Sigmoid colon (tissue), 7 donors: ENCODE measurements around the gene MGRN1. TPM values are rescaled to one million over a fixed set of nuclear protein-coding genes. Genes with fewer than 3 reads are reported as not detected.

ENCODE experiments used
- DNase-seq: peaks from one replicate; pipeline ENCODE4 v3.0.0-alpha.2; 2019
- H3K27ac ChIP-seq, 4 donors: fragments of 200-600 bp; sonication (generic); one replicate each; pipeline ENCODE4 v1.5.1; 2016 to 2019; ENCODE audit warnings: mild to moderate bottlenecking in 1 of 4
- H3K27me3 ChIP-seq, 3 donors: fragments of 200-600 bp; sonication (generic); one replicate each; pipeline ENCODE4 v1.5.1; 2019; ENCODE audit warnings: mild to moderate bottlenecking in 1 of 3
- H3K36me3 ChIP-seq, 4 donors: fragments of 200-600 bp; sonication (generic); one replicate each; pipeline ENCODE4 v1.5.1; 2016 to 2019
- H3K4me1 ChIP-seq, 4 donors: fragments of 200-600 bp; sonication (generic); one replicate each; pipeline ENCODE4 v1.5.1; 2017 to 2019
- H3K4me3 ChIP-seq, 4 donors: fragments of 200-600 bp; sonication (generic); one replicate each; pipeline ENCODE4 v1.5.1; 2017 to 2019; ENCODE audit warnings: mild to moderate bottlenecking in 2 of 4, moderate library complexity in 1 of 4
- H3K9me3 ChIP-seq, 4 donors: fragments of 200-600 bp in 3 of 4; sonication (generic) in 3 of 4; one replicate each; pipeline versions ENCODE4 v1.5.1 to v1.6.1; 2013 to 2019
- EP300 ChIP-seq, 4 donors: sonication (generic); formaldehyde crosslinking; IDR thresholded peaks; one replicate each; pipeline ENCODE4 v1.6.1; 2017; ENCODE audit warnings: antibody characterized with exemption in 4 of 4
- POLR2A ChIP-seq, 2 donors: fragments of 450-650 bp; IDR thresholded peaks; one replicate each; pipeline ENCODE4 v1.6.1; 2016; ENCODE audit warnings: antibody characterized with exemption in 2 of 2, mild to moderate bottlenecking in 2 of 2, moderate library complexity in 2 of 2
- POLR2AphosphoS5 ChIP-seq, 4 donors: sonication (generic); formaldehyde crosslinking; IDR thresholded peaks; one replicate each; pipeline ENCODE4 v1.6.1; 2017; ENCODE audit warnings: antibody characterized with exemption in 4 of 4
- WGBS, 2 donors: extraction: QIAGEN DNeasy Blood & Tissue Kit; methylation state at CpG; one replicate each; pipeline ENCODE4 v1.1.7; 2013; 5-methylcytosine and 5-hydroxymethylcytosine counted together
- intact Hi-C: fragments of 100-400 bp; cut with DNase I; formaldehyde crosslinking; loops from one replicate; pipeline ENCODE4 v1.15.1; 2023
- polyA plus RNA-seq, 3 donors: library from polyadenylated mRNA; stranded (reverse); fragments of 200-250 nt; gene quantifications; one replicate each; pipeline ENCODE4 v1.2.3, GENCODE V29; 2013
- total RNA-seq, 4 donors: library from RNA; depleted of rRNA; stranded (reverse); fragments of >200 nt; gene quantifications; one replicate each; pipeline ENCODE4 v1.1.0, GENCODE V29; 2016
- TF ChIP-seq, protein P1 (sequence below), 4 experiments: fragments of 450-650 bp in 3 of 4; fragments of 200-600 bp in 1 of 4; IDR thresholded peaks; one replicate each; pipeline ENCODE4 v1.5.1; 2016 to 2019; ENCODE audit warnings: antibody characterized with exemption in 4 of 4, mild to moderate bottlenecking in 3 of 4, moderate library complexity in 2 of 4
- donor health status: healthy with polysubstance abuse.
- donor health status: Bipolar disorder and iron deficiency.
- donor health status: healthy.

The MGRN1 gene
- total and polyA plus RNA-seq, 7 donors: 16.8 to 37.9 (median 28.2) TPM

DNA sequence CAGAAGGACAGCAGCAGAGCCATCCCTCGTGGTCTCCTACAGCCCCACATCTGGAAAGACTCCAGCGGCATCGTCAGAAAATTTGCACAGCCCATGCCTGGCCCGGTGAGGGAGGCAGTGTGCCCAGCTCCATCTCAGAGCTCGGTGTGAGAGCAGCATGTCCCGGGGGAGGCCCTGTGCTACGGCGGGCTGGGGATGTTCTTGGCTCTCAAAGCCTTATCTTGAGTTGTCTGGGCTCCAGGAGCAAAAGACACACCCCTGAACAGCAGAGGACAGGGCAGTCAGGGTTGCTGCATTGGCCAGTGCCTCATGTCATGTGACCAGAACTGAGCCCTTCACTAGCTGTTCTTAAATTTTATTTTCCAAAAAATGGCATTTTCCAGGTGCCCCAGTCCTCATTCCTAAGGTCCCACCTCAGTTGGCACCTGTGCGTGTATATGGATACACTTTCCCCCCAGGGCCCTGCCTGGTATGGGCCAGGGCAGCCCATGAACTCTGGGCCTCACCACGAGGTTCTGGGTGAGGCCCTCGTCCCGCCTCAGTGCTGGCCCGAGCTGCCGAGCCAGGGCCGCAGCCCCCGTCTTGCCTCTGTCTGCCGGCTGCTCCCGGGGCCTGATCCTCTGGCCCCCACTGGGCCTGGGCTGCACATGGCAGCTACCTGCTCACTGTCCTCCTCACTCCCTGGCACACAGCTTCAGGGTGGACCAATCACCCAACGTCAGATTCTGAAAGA lies 71.7 kb downstream of the MGRN1 start:
- DNase-seq: peak; percentile 84
- peaks cover 26 to 60% (median 31%) of the 10 kb centered on the region in 4 donors for H3K36me3 ChIP-seq
- H3K4me1 ChIP-seq: peaks cover 0 to 38% (median 32%) of the 10 kb centered on the region in 4 donors
- H3K9me3 ChIP-seq: no peaks in the 10 kb centered on the region
- 67 to 79% methylated on average over 19 of the region's 19 CpGs for WGBS, 2 donors
- TF ChIP-seq POLR2A (IDR thresholded peaks at IDR 0.05) (no peak), POLR2AphosphoS5 (IDR thresholded peaks at IDR 0.05) (no peak), EP300 (IDR thresholded peaks at IDR 0.05) (no peak)
- TF ChIP-seq, protein P1, sequence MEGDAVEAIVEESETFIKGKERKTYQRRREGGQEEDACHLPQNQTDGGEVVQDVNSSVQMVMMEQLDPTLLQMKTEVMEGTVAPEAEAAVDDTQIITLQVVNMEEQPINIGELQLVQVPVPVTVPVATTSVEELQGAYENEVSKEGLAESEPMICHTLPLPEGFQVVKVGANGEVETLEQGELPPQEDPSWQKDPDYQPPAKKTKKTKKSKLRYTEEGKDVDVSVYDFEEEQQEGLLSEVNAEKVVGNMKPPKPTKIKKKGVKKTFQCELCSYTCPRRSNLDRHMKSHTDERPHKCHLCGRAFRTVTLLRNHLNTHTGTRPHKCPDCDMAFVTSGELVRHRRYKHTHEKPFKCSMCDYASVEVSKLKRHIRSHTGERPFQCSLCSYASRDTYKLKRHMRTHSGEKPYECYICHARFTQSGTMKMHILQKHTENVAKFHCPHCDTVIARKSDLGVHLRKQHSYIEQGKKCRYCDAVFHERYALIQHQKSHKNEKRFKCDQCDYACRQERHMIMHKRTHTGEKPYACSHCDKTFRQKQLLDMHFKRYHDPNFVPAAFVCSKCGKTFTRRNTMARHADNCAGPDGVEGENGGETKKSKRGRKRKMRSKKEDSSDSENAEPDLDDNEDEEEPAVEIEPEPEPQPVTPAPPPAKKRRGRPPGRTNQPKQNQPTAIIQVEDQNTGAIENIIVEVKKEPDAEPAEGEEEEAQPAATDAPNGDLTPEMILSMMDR (IDR thresholded peaks at IDR 0.05): no peak
- no peak overlapping the region for H3K4me3 ChIP-seq
- H3K27ac ChIP-seq: peak overlapping the region in 3 of 4 donors; percentile 43 to 93 (median 89)
- H3K27me3 ChIP-seq: no peaks in the 10 kb centered on the region
- intact Hi-C loops: no loop called here

DNA sequence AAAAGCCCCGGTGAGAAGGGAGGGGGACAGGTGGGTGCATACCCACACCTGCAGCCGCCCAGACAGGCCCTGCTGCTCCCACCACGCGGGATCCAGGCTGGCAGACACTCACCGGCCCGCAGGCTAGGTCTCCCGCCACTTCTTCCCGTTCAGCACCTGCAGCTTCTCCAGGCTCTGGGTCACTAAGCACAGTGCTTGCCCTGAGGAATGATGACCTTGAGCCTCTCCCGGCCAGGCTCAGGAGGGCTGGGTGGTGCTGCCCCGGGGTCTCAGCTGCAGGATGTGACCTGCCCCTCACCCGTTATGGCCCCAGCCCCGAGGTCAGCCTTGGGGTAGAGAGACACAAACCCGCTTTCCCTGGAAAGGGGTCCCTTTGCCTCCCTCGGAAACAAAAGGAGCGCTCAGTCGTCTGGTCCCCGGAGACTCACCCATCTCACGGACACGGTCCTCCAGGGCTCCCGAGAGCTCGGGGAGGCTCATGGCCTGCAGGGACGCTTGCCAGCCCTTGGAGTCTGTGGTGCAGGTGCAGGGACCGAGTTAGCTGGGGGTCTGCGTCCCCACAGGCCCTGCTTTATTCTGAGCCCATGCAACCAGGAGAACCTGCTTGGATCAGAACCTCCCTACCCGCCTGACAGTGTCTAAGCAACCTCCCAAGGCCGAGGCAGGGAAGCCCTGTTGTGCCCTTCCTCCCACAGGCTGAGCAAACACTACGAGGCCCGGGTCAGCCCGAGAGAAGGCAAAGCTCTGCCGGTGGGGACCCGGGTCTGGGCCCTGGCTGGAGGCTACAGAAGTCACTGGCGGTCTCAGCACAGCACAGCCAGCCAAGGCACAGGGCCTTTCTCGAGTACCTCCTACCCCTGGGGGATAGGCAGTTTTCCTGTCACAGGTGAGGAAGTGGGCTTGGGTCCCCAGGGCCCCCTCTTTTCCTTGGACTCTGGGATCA lies 72.5 kb downstream of the MGRN1 start:
- WGBS, 2 donors: 80 to 86% methylated on average over 33 of the region's 33 CpGs
- Histone ChIP-seq H3K4me3 (no peak overlapping the region), H3K27ac (peak overlapping the region in 2 of 4 donors; percentile 43 to 89), H3K36me3 (peaks cover 27 to 69% (median 38%) of the 10 kb centered on the region in 4 donors), H3K27me3 (no peaks in the 10 kb centered on the region), H3K4me1 (peaks cover 0 to 38% (median 31%) of the 10 kb centered on the region in 4 donors), H3K9me3 (no peaks in the 10 kb centered on the region)
- no peak for DNase-seq
- intact Hi-C loops: no loop called here
- TF ChIP-seq POLR2A (IDR thresholded peaks at IDR 0.05) (no peak), EP300 (IDR thresholded peaks at IDR 0.05) (no peak)
- TF ChIP-seq, protein P1 (IDR thresholded peaks at IDR 0.05): no peak

DNA sequence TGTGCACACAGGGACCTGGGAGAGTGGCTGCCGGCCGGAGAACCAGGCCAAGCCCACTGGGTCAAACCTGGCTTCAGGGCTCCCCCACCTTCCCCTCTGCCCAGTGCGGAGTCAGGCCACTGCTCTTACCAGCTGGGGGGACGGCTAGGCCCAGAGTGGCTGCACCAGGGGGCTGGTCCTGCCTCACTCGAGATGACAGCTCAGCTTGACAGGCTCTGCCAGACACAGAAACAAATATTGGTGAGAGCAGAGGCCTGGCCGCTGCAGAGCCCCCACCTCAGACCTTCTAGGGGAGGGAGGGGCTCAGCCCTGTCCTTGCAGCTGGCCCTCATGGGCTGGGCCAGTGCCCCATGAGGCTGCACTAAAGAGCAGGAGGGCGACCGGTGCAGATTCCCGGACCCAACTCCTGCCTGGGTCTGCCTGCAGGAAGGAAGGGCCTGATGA lies 73.2 kb downstream of the MGRN1 start:
- no peak for TF ChIP-seq POLR2A (IDR thresholded peaks at IDR 0.05)
- no peak for TF ChIP-seq POLR2AphosphoS5 (IDR thresholded peaks at IDR 0.05)
- TF ChIP-seq, protein P1 (IDR thresholded peaks at IDR 0.05): no peak
- no peak for TF ChIP-seq EP300 (IDR thresholded peaks at IDR 0.05)
- no peak for DNase-seq
- Histone ChIP-seq H3K27me3 (no peaks in the 10 kb centered on the region), H3K4me1 (peaks cover 0 to 33% (median 25%) of the 10 kb centered on the region in 4 donors), H3K27ac (no peak overlapping the region), H3K36me3 (peaks cover 27 to 76% (median 39%) of the 10 kb centered on the region in 4 donors), H3K4me3 (no peak overlapping the region), H3K9me3 (no peaks in the 10 kb centered on the region)
- WGBS, 2 donors: 89 to 92% methylated on average over 9 of the region's 9 CpGs
- intact Hi-C loops: no loop called here

DNA sequence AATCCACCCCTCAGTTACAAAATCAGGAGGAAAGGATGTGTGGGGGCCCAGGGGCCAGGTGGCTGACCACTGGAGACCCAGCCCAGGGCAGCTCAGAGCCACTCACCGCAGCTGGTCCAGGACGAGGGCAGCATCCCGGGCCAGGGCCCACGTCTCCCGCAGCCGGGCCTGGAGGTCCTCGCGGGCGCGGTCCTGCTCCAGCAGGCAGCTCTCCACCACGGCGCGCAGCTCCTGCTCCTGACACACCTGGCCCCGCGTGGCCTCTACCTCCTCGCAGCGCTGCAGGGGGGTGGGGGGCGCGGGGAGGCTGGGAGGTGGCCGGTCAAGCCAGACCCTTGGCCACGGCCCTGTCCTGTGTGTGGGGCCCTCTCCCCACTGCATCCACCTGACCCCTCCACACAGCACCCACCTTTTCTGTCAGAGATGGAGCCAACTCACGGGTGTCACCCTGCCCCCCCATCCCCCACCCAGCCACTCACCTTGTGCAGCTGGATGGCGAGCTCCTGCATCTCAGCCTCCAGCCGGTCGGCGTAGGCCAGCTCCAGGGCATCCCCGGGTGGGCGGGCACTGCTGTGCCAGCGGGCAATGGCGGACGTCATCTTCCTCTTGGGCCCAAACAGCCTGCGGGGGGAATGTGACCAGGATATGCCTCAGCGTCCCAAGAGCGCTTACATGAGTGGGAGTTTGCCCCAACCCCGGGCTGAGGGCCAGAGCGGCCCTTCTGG lies 73.9 kb downstream of the MGRN1 start:
- TF ChIP-seq POLR2A (IDR thresholded peaks at IDR 0.05): no peak
- TF ChIP-seq, protein P1 (IDR thresholded peaks at IDR 0.05): no peak
- no peak for TF ChIP-seq EP300 (IDR thresholded peaks at IDR 0.05)

More for the DNA sequence above, 73.9 kb downstream of the MGRN1 start:
- Histone ChIP-seq H3K27me3 (no peaks in the 10 kb centered on the region), H3K4me3 (no peak overlapping the region), H3K36me3 (peaks cover 27 to 82% (median 39%) of the 10 kb centered on the region in 4 donors), H3K9me3 (no peaks in the 10 kb centered on the region), H3K4me1 (peaks cover 0 to 30% (median 22%) of the 10 kb centered on the region in 4 donors), H3K27ac (no peak overlapping the region)
- no peak for DNase-seq
- intact Hi-C loops: no loop called here
- whole genome bisulfite sequencing, 2 donors: 94 to 95% methylated on average over 36 of the region's 36 CpGs
